SK-N-SH (cell line): ENCODE data around the gene SNU13. TPM values are rescaled to one million over a fixed set of nuclear protein-coding genes. Genes with fewer than 3 reads are reported as not detected.

ENCODE experiments used
- CTCF ChIA-PET: fragments of 300-600, 350-600 bp; formaldehyde crosslinking; extraction: SDS; loops from one replicate; lab custom pipeline; 2021; lab: Yijun Ruan, JAX
- POLR2A ChIA-PET: fragments of 350-600 bp; sonication (Branson Sonifier 250); formaldehyde crosslinking; extraction: SDS; loops from one replicate; lab custom pipeline; 2020; ENCODE audit warnings: antibody characterized with exemption, inconsistent platforms; lab: Yijun Ruan, JAX
- DNase-seq: peaks from one replicate; pipeline ENCODE4 v3.0.0; 2012
- H2AFZ ChIP-seq: fragments of 200-600 bp; sonication (generic); 2 replicates; pipeline ENCODE4 v1.8.1; 2016; ENCODE audit warnings: antibody characterized with exemption, mild to moderate bottlenecking, low read depth
- H3F3A ChIP-seq: fragments of 200-600 bp; sonication (generic); replicated peaks from 2 replicates; pipeline ENCODE3; 2016; ENCODE audit warnings: antibody characterized with exemption, mild to moderate bottlenecking; ENCODE audit not compliant: insufficient read depth
- H3K27ac ChIP-seq, 2 experiments: fragments of 200-500 bp in 1 of 2; fragments of 200-600 bp in 1 of 2; sonication (Bioruptor generic) in 1 of 2; sonication (generic), shearing (Covaris generic) in 1 of 2; 2 replicates each; pipeline versions ENCODE4 v1.5.1 to v1.6.1; 2014 to 2016; ENCODE audit warnings: low read depth in 2 of 2, inconsistent platforms in 1 of 2, low read length in 1 of 2, mild to moderate bottlenecking in 1 of 2, mixed read lengths in 1 of 2
- H3K27me3 ChIP-seq: fragments of 200-600 bp; sonication (generic), shearing (Covaris generic); 2 replicates; pipeline ENCODE4 v1.6.1; 2016; ENCODE audit warnings: mixed run types; ENCODE audit not compliant: insufficient read depth
- H3K36me3 ChIP-seq, 2 experiments: fragments of 200-500 bp in 1 of 2; fragments of 200-600 bp in 1 of 2; sonication (Bioruptor generic) in 1 of 2; sonication (generic) in 1 of 2; replicated peaks in 1 of 2; 2 replicates each; pipeline versions ENCODE3 to v1.5.1; 2014 to 2016; ENCODE audit warnings: low read length in 1 of 2, mild to moderate bottlenecking in 1 of 2; ENCODE audit not compliant: insufficient read depth in 2 of 2, control insufficient read depth in 1 of 2
- H3K4me1 ChIP-seq, 2 experiments: fragments of 200-500 bp in 1 of 2; fragments of 200-600 bp in 1 of 2; sonication (Bioruptor generic) in 1 of 2; sonication (generic), shearing (Covaris generic) in 1 of 2; 2 replicates each; pipeline versions ENCODE4 v1.5.1 to v1.6.1; 2014 to 2016; ENCODE audit warnings: low read depth in 1 of 2, low read length in 1 of 2, mixed run types in 1 of 2; ENCODE audit not compliant: insufficient read depth in 2 of 2, control insufficient read depth in 1 of 2
- H3K4me2 ChIP-seq: fragments of 200-600 bp; sonication (generic), shearing (Covaris generic); 2 replicates; pipeline ENCODE4 v1.6.1; 2017; ENCODE audit warnings: mixed run types
- H3K4me3 ChIP-seq, 2 experiments: fragments of 200-500 bp in 1 of 2; fragments of 200-600 bp in 1 of 2; sonication (Bioruptor generic) in 1 of 2; sonication (generic), shearing (Covaris generic) in 1 of 2; 2 replicates each; pipeline versions ENCODE4 v1.5.1 to v1.8.1; 2014 to 2016; ENCODE audit warnings: low read depth in 2 of 2, inconsistent platforms in 1 of 2, low read length in 1 of 2, mild to moderate bottlenecking in 1 of 2, mixed read lengths in 1 of 2, moderate library complexity in 1 of 2
- H3K79me2 ChIP-seq: fragments of 200-600 bp; sonication (generic); 2 replicates; pipeline ENCODE4 v1.8.1; 2017; ENCODE audit warnings: mild to moderate bottlenecking; ENCODE audit not compliant: insufficient read depth
- H3K9ac ChIP-seq: fragments of 200-600 bp; sonication (generic); 2 replicates; pipeline ENCODE4 v1.6.1; 2017; ENCODE audit warnings: mixed run types
- H3K9me2 ChIP-seq: fragments of 200-600 bp; sonication (generic); 2 replicates; pipeline ENCODE4 v1.6.1; 2017; ENCODE audit warnings: mixed run types
- H3K9me3 ChIP-seq: fragments of 200-600 bp; sonication (generic); 2 replicates; pipeline ENCODE4 v1.6.1; 2017; ENCODE audit warnings: mixed run types, mild to moderate bottlenecking, moderate library complexity
- H4K20me1 ChIP-seq: fragments of 200-600 bp; sonication (generic); 2 replicates; pipeline ENCODE4 v1.6.1; 2017; ENCODE audit warnings: mild to moderate bottlenecking, mixed run types; ENCODE audit not compliant: insufficient read depth
- ELF1 ChIP-seq: IDR thresholded peaks from 2 replicates; pipeline ENCODE4 v1.4.0; 2012
- EP300 ChIP-seq, 2 experiments: IDR thresholded peaks; 2 replicates each; pipeline versions ENCODE4 v1.4.0 to v1.6.1; 2012; ENCODE audit warnings: borderline replicate concordance in 1 of 2, low read depth in 1 of 2, low read length in 1 of 2
- FOSL2 ChIP-seq: IDR thresholded peaks from 2 replicates; pipeline ENCODE4 v1.4.0; 2012; ENCODE audit warnings: low read depth, mild to moderate bottlenecking, moderate library complexity, borderline replicate concordance
- FOXJ3 ChIP-seq: sonication (generic); formaldehyde crosslinking; IDR thresholded peaks from 2 replicates; pipeline ENCODE4 v1.5.1; 2020; ENCODE audit warnings: mild to moderate bottlenecking, missing genetic modification reagents
- GABPA ChIP-seq: IDR thresholded peaks from 2 replicates; pipeline ENCODE4 v1.4.0; 2012; ENCODE audit warnings: low read depth, mild to moderate bottlenecking
- JUND ChIP-seq: IDR thresholded peaks from 2 replicates; pipeline ENCODE4 v1.4.0; 2012
- MEF2A ChIP-seq: IDR thresholded peaks from 2 replicates; pipeline ENCODE4 v1.4.0; 2012; ENCODE audit warnings: low read depth, borderline replicate concordance
- NFIC ChIP-seq: IDR thresholded peaks from 2 replicates; pipeline ENCODE4 v1.4.0; 2012; ENCODE audit warnings: borderline replicate concordance
- NRF1 ChIP-seq: IDR thresholded peaks from 2 replicates; pipeline ENCODE4 v1.6.1; 2012; ENCODE audit warnings: low read depth, mild to moderate bottlenecking, low read length
- POLR2AphosphoS5 ChIP-seq: IDR thresholded peaks from 2 replicates; pipeline ENCODE4 v1.6.1; 2012; ENCODE audit warnings: low read depth, low read length
- RAD21 ChIP-seq: IDR thresholded peaks from 2 replicates; pipeline ENCODE4 v1.6.1; 2012; ENCODE audit warnings: mild to moderate bottlenecking, low read length
- RCOR1 ChIP-seq: fragments of 150-350 bp; IDR thresholded peaks from 2 replicates; pipeline ENCODE4 v1.6.1; 2017; ENCODE audit warnings: antibody characterized with exemption, low read length
- RFX5 ChIP-seq: IDR thresholded peaks from 2 replicates; pipeline ENCODE4 v1.6.1; 2012; ENCODE audit warnings: mild to moderate bottlenecking, improper control_type of control experiment, low read length
- RXRA ChIP-seq: IDR thresholded peaks from 2 replicates; pipeline ENCODE4 v1.4.0; 2012; ENCODE audit warnings: low read depth, mild to moderate bottlenecking, borderline replicate concordance
- SIN3A ChIP-seq: IDR thresholded peaks from 2 replicates; pipeline ENCODE4 v1.6.1; 2012; ENCODE audit warnings: low read depth, mild to moderate bottlenecking, low read length, moderate library complexity, borderline replicate concordance
- TAF1 ChIP-seq: IDR thresholded peaks from 2 replicates; pipeline ENCODE4 v1.6.1; 2012; ENCODE audit warnings: low read depth, mild to moderate bottlenecking, low read length, moderate library complexity, borderline replicate concordance
- TCF12 ChIP-seq: IDR thresholded peaks from 2 replicates; pipeline ENCODE4 v1.4.0; 2012
- ZBTB33 ChIP-seq: IDR thresholded peaks from 2 replicates; pipeline ENCODE4 v1.4.0; 2012; ENCODE audit warnings: low read depth, borderline replicate concordance
- WGBS: methylation state at CpG from one replicate; pipeline ENCODE4 v1.1.6; 2017; ENCODE audit warnings: low lambda C conversion rate; 5-methylcytosine and 5-hydroxymethylcytosine counted together
- polyA plus RNA-seq, 3 experiments: library from polyadenylated mRNA; depleted of rRNA; stranded (reverse); fragments of >200 nt; gene quantifications; 2 replicates each; pipeline ENCODE4 v1.2.3, GENCODE V29; 2012
- TF ChIP-seq, protein P1 (sequence below): fragments of 200-600 bp; sonication (generic); IDR thresholded peaks from 2 replicates; pipeline ENCODE4 v1.6.1; 2017; ENCODE audit warnings: antibody characterized with exemption, mild to moderate bottlenecking, moderate library complexity
- TF ChIP-seq, protein P2 (sequence below): IDR thresholded peaks from 2 replicates; pipeline ENCODE4 v1.4.0; 2012; ENCODE audit warnings: low read depth, borderline replicate concordance
- TF ChIP-seq, protein P3 (sequence below): fragments of 150-350 bp; IDR thresholded peaks from 2 replicates; pipeline ENCODE4 v1.6.1; 2017; ENCODE audit warnings: antibody characterized with exemption, low read length, low read depth, borderline replicate concordance

The SNU13 gene
- polyA plus RNA-seq, 1 of the 3 experiments (the other 2 are of a cell fraction), result 282 TPM

DNA sequence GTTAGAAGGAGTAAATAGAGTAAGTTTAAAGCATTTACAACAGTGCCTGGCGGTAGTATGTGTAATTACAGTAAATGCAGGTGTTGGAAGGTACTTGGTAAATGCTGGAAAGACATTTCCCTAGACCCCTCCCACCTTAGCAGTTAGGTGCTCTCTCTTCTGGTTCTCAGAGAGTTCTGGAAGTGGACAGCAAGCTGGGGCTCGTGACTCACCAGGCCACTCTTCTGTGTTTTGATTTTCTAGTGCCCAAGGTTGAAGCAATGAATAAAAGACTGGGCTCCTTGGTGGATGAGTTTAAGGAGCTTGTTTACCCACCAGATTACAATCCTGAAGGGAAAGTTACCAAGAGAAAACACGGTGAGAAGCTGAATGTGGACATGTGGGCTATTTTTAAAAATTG, 27.6 kb downstream of the SNU13 start:
- CTCF ChIA-PET, result no interaction called here
- 96% methylated on average over 3 of the region's 3 CpGs for WGBS
- peaks cover 16 to 34% of the 10 kb centered on the region in 2 experiments for H3K36me3 ChIP-seq

GRCh38 chr22:41660416-41660815, 28.3 kb downstream of the SNU13 start:
- Histone ChIP-seq H3K79me2 (no peaks in the 10 kb centered on the region), H3F3A (no peaks in the 10 kb centered on the region), H3K4me3 (no peak overlapping the region), H2AFZ (no peak overlapping the region), H3K9ac (no peak overlapping the region), H3K9me2 (no peaks in the 10 kb centered on the region), H3K27me3 (no peaks in the 10 kb centered on the region), H3K4me2 (no peak overlapping the region), H3K27ac (no peak overlapping the region), H3K36me3 (peaks cover 16 to 34% of the 10 kb centered on the region in 2 experiments), H4K20me1 (no peaks in the 10 kb centered on the region), H3K9me3 (no peaks in the 10 kb centered on the region), H3K4me1 (no peaks in the 10 kb centered on the region)
- TF ChIP-seq JUND, result no peak
- TF ChIP-seq GABPA, result no peak
- TF ChIP-seq TCF12, result no peak
- no peak for TF ChIP-seq RXRA
- TF ChIP-seq NRF1, result no peak
- TF ChIP-seq FOSL2, result no peak
- TF ChIP-seq, protein P1, sequence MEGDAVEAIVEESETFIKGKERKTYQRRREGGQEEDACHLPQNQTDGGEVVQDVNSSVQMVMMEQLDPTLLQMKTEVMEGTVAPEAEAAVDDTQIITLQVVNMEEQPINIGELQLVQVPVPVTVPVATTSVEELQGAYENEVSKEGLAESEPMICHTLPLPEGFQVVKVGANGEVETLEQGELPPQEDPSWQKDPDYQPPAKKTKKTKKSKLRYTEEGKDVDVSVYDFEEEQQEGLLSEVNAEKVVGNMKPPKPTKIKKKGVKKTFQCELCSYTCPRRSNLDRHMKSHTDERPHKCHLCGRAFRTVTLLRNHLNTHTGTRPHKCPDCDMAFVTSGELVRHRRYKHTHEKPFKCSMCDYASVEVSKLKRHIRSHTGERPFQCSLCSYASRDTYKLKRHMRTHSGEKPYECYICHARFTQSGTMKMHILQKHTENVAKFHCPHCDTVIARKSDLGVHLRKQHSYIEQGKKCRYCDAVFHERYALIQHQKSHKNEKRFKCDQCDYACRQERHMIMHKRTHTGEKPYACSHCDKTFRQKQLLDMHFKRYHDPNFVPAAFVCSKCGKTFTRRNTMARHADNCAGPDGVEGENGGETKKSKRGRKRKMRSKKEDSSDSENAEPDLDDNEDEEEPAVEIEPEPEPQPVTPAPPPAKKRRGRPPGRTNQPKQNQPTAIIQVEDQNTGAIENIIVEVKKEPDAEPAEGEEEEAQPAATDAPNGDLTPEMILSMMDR, result no peak
- TF ChIP-seq NFIC, result no peak
- TF ChIP-seq RCOR1, result no peak
- no peak for TF ChIP-seq FOXJ3
- TF ChIP-seq EP300 (IDR thresholded peaks at IDR 0.05; ENCODE audit: borderline replicate concordance in 1 of 2, low read depth in 1 of 2, low read length in 1 of 2), result no peak
- no peak for TF ChIP-seq ELF1
- TF ChIP-seq, protein P2, sequence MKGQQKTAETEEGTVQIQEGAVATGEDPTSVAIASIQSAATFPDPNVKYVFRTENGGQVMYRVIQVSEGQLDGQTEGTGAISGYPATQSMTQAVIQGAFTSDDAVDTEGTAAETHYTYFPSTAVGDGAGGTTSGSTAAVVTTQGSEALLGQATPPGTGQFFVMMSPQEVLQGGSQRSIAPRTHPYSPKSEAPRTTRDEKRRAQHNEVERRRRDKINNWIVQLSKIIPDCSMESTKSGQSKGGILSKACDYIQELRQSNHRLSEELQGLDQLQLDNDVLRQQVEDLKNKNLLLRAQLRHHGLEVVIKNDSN, result no peak
- TF ChIP-seq, protein P3, sequence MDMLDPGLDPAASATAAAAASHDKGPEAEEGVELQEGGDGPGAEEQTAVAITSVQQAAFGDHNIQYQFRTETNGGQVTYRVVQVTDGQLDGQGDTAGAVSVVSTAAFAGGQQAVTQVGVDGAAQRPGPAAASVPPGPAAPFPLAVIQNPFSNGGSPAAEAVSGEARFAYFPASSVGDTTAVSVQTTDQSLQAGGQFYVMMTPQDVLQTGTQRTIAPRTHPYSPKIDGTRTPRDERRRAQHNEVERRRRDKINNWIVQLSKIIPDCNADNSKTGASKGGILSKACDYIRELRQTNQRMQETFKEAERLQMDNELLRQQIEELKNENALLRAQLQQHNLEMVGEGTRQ, result no peak
- TF ChIP-seq RAD21, result no peak
- TF ChIP-seq ZBTB33, result no peak
- TF ChIP-seq POLR2AphosphoS5, result no peak
- no peak for TF ChIP-seq TAF1
- TF ChIP-seq SIN3A, result no peak
- ChIA-PET CTCF (no interaction called here), POLR2A (no interaction called here)
- 100% methylated on average over 3 of the region's 3 CpGs for WGBS
- DNase-seq, result no peak

More for the DNA sequence above, 27.6 kb downstream of the SNU13 start:
- POLR2A ChIA-PET, result no interaction called here
- H3K4me1 ChIP-seq, result no peaks in the 10 kb centered on the region
- H3K79me2 ChIP-seq, result no peaks in the 10 kb centered on the region
- H3K27me3 ChIP-seq, result no peaks in the 10 kb centered on the region
- H3K4me2 ChIP-seq, result no peak overlapping the region
- no peak for DNase-seq
- no peak for TF ChIP-seq MEF2A
- no peak for TF ChIP-seq RFX5
- no peak overlapping the region for H3K9ac ChIP-seq
- H3K4me3 ChIP-seq, result no peak overlapping the region
- H4K20me1 ChIP-seq, result no peaks in the 10 kb centered on the region
- no peaks in the 10 kb centered on the region for H3K9me2 ChIP-seq
- H3F3A ChIP-seq, result no peaks in the 10 kb centered on the region
- no peak overlapping the region for H2AFZ ChIP-seq
- H3K27ac ChIP-seq, result no peak overlapping the region
- no peaks in the 10 kb centered on the region for H3K9me3 ChIP-seq
